ENCODE data around the gene PTX4. TPM values are rescaled to one million over a fixed set of nuclear protein-coding genes. Genes with fewer than 3 reads are reported as not detected.

The PTX4 gene
- polyA plus RNA-seq, 1 donor (not counting 4 experiments of a cell fraction or from before 2014, with no cell fraction given) = not detected

- Histone ChIP-seq H3K4me3 (ENCODE audit: control insufficient read depth in 2 of 3, extremely low read depth in 1 of 3, insufficient read depth in 2 of 3, low read depth in 1 of 3, low read length in 3 of 3) (no peak overlapping the region), H2AFZ (ENCODE audit: control insufficient read depth, low read length) (no peak overlapping the region), H3K79me2 (ENCODE audit: control insufficient read depth, insufficient read depth, low read length) (peaks cover 2% of the 10 kb centered on the region), H3K9ac (ENCODE audit: control insufficient read depth, extremely low read depth, insufficient read depth, low read length) (no peak overlapping the region), H4K20me1 (ENCODE audit: control insufficient read depth, extremely low read depth, insufficient read depth, low read length) (no peaks in the 10 kb centered on the region), H3K4me1 (ENCODE audit: control insufficient read depth, extremely low read depth, insufficient read depth, low read length) (no peaks in the 10 kb centered on the region), H3K27ac (ENCODE audit: control insufficient read depth, insufficient read depth, low read length) (no peak overlapping the region), H3K9me3 (ENCODE audit: control insufficient read depth, low read depth, low read length) (no peaks in the 10 kb centered on the region), H3K27me3 (ENCODE audit: control insufficient read depth, extremely low read depth, insufficient read depth, low read length) (no peaks in the 10 kb centered on the region), H3K36me3 (ENCODE audit: control insufficient read depth in 2 of 2, extremely low read depth in 1 of 2, insufficient read depth in 2 of 2, low read length in 2 of 2) (peaks cover 0 to 21% of the 10 kb centered on the region in 2 experiments), H3K4me2 (ENCODE audit: control insufficient read depth, extremely low read depth, insufficient read depth, low read depth, low read length) (no peak overlapping the region), H3K9me1 (ENCODE audit: control insufficient read depth, extremely low read depth, insufficient read depth, low read length) (no peaks in the 10 kb centered on the region)
- FAIRE-seq (no peak), DNase-seq (ENCODE audit: low read depth, low spot score) (no peak)
- dilution Hi-C loops (cut with MboI; ENCODE audit: extremely low pct_ligation_motif_present, low sequenced_read_pairs) = no loop called here
- no peak for TF ChIP-seq EZH2 (IDR thresholded peaks at IDR 0.05; ENCODE audit: low read length)
- TF ChIP-seq, protein P1, sequence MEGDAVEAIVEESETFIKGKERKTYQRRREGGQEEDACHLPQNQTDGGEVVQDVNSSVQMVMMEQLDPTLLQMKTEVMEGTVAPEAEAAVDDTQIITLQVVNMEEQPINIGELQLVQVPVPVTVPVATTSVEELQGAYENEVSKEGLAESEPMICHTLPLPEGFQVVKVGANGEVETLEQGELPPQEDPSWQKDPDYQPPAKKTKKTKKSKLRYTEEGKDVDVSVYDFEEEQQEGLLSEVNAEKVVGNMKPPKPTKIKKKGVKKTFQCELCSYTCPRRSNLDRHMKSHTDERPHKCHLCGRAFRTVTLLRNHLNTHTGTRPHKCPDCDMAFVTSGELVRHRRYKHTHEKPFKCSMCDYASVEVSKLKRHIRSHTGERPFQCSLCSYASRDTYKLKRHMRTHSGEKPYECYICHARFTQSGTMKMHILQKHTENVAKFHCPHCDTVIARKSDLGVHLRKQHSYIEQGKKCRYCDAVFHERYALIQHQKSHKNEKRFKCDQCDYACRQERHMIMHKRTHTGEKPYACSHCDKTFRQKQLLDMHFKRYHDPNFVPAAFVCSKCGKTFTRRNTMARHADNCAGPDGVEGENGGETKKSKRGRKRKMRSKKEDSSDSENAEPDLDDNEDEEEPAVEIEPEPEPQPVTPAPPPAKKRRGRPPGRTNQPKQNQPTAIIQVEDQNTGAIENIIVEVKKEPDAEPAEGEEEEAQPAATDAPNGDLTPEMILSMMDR (optimal IDR thresholded peaks at IDR 0.05 in 1 of 3, IDR thresholded peaks at IDR 0.05 in 1 of 3, conservative IDR thresholded peaks at IDR 0.05 in 1 of 3; ENCODE audit: extremely low read depth in 1 of 3, insufficient read depth in 2 of 3, low read length in 3 of 3) = no peak
Measured at GRCh38 chr16:1461146-1461545, 27.6 kb downstream of the PTX4 start.

DNA sequence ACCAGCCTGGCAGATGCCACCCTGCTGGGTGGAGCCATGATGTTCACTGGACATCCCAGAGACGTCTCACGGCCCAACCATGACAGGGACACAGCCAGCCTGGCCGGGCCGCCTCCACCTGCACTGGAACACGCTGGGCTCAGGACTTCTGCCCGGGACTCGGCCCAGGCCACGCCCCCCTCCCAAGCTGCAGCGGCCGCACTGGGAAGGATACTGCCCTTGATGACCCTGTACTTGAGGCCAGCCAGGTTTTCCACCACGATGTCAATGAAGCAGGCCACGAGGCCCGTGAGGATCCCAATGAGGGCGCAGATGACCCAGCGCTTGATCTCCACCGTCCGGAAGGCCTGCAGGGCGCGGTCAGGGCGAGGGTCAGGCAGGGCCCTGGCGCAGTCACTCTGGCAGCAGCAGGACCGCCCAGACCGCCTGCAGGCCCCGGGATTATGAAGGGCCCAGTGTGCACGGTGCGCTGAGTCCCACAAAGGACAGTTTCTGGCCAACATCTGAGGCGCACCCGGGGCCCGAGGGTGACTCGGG is 28.1 kb downstream of the PTX4 start:
- Histone ChIP-seq H3K36me3 (ENCODE audit: control insufficient read depth in 2 of 2, extremely low read depth in 1 of 2, insufficient read depth in 2 of 2, low read length in 2 of 2) (peaks cover 0 to 21% of the 10 kb centered on the region in 2 experiments), H4K20me1 (ENCODE audit: control insufficient read depth, extremely low read depth, insufficient read depth, low read length) (no peaks in the 10 kb centered on the region), H3K27ac (ENCODE audit: control insufficient read depth, insufficient read depth, low read length) (no peak overlapping the region), H3K9ac (ENCODE audit: control insufficient read depth, extremely low read depth, insufficient read depth, low read length) (no peak overlapping the region), H3K9me3 (ENCODE audit: control insufficient read depth, low read depth, low read length) (no peaks in the 10 kb centered on the region), H3K79me2 (ENCODE audit: control insufficient read depth, insufficient read depth, low read length) (no peaks in the 10 kb centered on the region), H3K4me3 (ENCODE audit: control insufficient read depth in 2 of 3, extremely low read depth in 1 of 3, insufficient read depth in 2 of 3, low read depth in 1 of 3, low read length in 3 of 3) (no peak overlapping the region), H3K27me3 (ENCODE audit: control insufficient read depth, extremely low read depth, insufficient read depth, low read length) (no peaks in the 10 kb centered on the region), H2AFZ (ENCODE audit: control insufficient read depth, low read length) (no peak overlapping the region), H3K4me1 (ENCODE audit: control insufficient read depth, extremely low read depth, insufficient read depth, low read length) (no peaks in the 10 kb centered on the region), H3K4me2 (ENCODE audit: control insufficient read depth, extremely low read depth, insufficient read depth, low read depth, low read length) (no peak overlapping the region), H3K9me1 (ENCODE audit: control insufficient read depth, extremely low read depth, insufficient read depth, low read length) (no peaks in the 10 kb centered on the region)
- DNase-seq (ENCODE audit: low read depth, low spot score) (no peak), FAIRE-seq (no peak)
- dilution Hi-C loops (cut with MboI; ENCODE audit: extremely low pct_ligation_motif_present, low sequenced_read_pairs) = no loop called here
- TF ChIP-seq, protein P1 (optimal IDR thresholded peaks at IDR 0.05 in 1 of 3, IDR thresholded peaks at IDR 0.05 in 1 of 3, conservative IDR thresholded peaks at IDR 0.05 in 1 of 3; ENCODE audit: extremely low read depth in 1 of 3, insufficient read depth in 2 of 3, low read length in 3 of 3) = no peak
- no peak for TF ChIP-seq EZH2 (IDR thresholded peaks at IDR 0.05; ENCODE audit: low read length)

All from keratinocyte (primary cell).